K562 (cell line): Measurements from ENCODE around the gene ECD. TPM values are rescaled to one million over a fixed set of nuclear protein-coding genes. Genes with fewer than 3 reads are reported as not detected.

Experiments used
- BACH1 ChIP-seq: fragments of 200-800 bp; sonication (Bioruptor generic); IDR thresholded peaks from 2 replicates; pipeline ENCODE4 v1.6.1; 2016; ENCODE audit warnings: missing genetic modification characterization, missing compliant biosample characterization
- CBX1 ChIP-seq: sonication (generic); IDR thresholded peaks from 2 replicates; pipeline ENCODE4 v1.6.1; 2016; ENCODE audit warnings: antibody characterized with exemption, low read depth, mild to moderate bottlenecking
- HMG20B ChIP-seq: fragments of 250-450 bp; sonication (Bioruptor Pico); IDR thresholded peaks from 2 replicates; pipeline ENCODE4 v1.5.0; 2021; ENCODE audit warnings: mild to moderate bottlenecking
- LARP7 ChIP-seq: fragments of 450-650 bp; IDR thresholded peaks from 2 replicates; pipeline ENCODE4 v1.6.1; 2016
- MAFK ChIP-seq: IDR thresholded peaks from 2 replicates; pipeline ENCODE4 v1.6.1; 2011; ENCODE audit warnings: low read length, improper control_type of control experiment
- NELFE ChIP-seq: IDR thresholded peaks from 2 replicates; pipeline ENCODE4 v1.6.1; 2011; ENCODE audit warnings: mild to moderate bottlenecking; ENCODE audit not compliant: insufficient read depth, insufficient read length
- SRSF9 ChIP-seq: fragments of 200-400 bp; formaldehyde crosslinking; IDR thresholded peaks from 2 replicates; pipeline ENCODE4 v1.6.1; 2017; ENCODE audit warnings: low read depth, low read length, borderline replicate concordance
- THAP12 ChIP-seq: fragments of 250-450 bp; sonication (Bioruptor Pico); IDR thresholded peaks from 2 replicates; pipeline ENCODE4 v1.9.0; 2021; ENCODE audit warnings: mild to moderate bottlenecking, inconsistent platforms
- ZNF146 ChIP-seq: IDR thresholded peaks from one replicate; pipeline ENCODE4 v1.6.1; 2018; ENCODE audit warnings: missing compliant biosample characterization; ENCODE audit not compliant: unreplicated experiment
- ZNF507 ChIP-seq: conservative IDR thresholded peaks from 2 replicates; pipeline ENCODE4 v1.6.1; 2017; ENCODE audit warnings: missing genetic modification characterization, missing compliant biosample characterization
- polyA plus RNA-seq, 8 experiments: library from polyadenylated mRNA; depleted of rRNA in 4 of 8; stranded (reverse) in 5 of 8; unstranded in 3 of 8; fragments of >200 nt; fragmentation: Nextera tagmentation in 2 of 8; fragmentation: Illumina TruSeq in 1 of 8; extraction: Ambion mirVana in 2 of 8; extraction: Trizol in 1 of 8; gene quantifications; 2 replicates each; pipeline versions ENCODE4 v1.2.1 to v1.2.3, GENCODE V29; 2011 to 2014; ENCODE audit warnings: inconsistent platforms in 1 of 8, missing spikeins in 1 of 8
- total RNA-seq, 7 experiments: library from RNA; depleted of rRNA in 6 of 7; stranded (reverse); fragments of >200 nt in 6 of 7; fragmentation: Illumina TruSeq in 2 of 7; extraction: Trizol in 2 of 7; gene quantifications; 2 replicates each; pipeline versions ENCODE4 v1.2.1 to v1.2.3, GENCODE V29; 2011 to 2021; ENCODE audit warnings: low replicate concordance in 1 of 7
- TF ChIP-seq, protein P1 (sequence below): fragments of 250-450 bp; sonication (Bioruptor Pico); IDR thresholded peaks from 2 replicates; pipeline ENCODE4 v1.4.0; 2020; ENCODE audit warnings: mild to moderate bottlenecking, moderate library complexity

ECD gene
- total and polyA plus RNA-seq, 9 of the 15 experiments (the other 6 are each of a cell fraction or from before 2014, with no cell fraction given): 33.5 to 79.9 (median 53.2) TPM

DNA sequence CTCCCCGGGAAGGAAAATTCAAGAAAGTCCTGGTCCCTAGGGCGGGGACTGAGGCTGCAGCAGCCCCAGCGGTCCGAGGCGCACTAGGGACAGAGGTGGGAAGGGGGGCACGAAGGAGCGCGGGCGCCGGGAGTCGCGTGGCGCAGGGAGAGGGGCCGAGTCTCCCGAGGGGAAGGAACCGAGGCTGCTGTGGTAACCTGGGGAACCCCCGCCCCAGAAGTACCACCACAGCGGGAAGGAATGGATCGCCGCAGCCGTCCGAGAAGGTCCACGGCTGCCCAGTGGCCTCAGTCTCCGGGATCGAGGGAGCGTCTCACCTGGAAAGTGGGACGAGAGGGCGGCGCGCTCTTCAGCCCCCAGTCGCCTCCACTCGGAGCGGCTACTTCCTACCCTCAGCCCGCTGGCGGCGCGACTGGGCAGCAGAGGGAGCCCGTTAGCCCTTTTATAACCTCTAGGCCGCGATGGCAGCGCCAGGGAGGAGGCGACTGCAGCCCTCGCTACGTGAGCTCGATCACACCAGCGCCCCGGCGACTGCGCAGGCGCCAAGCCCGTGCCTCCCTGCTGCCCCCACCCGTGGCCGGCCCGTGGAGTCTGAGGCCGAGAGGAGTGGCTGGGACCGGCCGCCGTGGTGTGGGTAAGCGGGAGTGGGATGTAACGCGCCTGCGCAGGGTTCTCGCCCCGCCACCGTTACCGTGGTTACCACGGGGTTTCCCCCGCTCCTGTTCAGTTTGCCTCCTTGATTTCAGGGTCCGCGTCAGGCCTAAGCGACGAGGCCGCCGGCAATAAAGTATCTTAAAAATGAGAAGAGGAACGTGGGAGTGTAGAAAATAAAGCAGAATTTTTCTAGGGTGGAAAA lies 71.1 kb downstream of the ECD start, which contains the start of gene P4HA1 (continued):
- TF ChIP-seq, protein P1, sequence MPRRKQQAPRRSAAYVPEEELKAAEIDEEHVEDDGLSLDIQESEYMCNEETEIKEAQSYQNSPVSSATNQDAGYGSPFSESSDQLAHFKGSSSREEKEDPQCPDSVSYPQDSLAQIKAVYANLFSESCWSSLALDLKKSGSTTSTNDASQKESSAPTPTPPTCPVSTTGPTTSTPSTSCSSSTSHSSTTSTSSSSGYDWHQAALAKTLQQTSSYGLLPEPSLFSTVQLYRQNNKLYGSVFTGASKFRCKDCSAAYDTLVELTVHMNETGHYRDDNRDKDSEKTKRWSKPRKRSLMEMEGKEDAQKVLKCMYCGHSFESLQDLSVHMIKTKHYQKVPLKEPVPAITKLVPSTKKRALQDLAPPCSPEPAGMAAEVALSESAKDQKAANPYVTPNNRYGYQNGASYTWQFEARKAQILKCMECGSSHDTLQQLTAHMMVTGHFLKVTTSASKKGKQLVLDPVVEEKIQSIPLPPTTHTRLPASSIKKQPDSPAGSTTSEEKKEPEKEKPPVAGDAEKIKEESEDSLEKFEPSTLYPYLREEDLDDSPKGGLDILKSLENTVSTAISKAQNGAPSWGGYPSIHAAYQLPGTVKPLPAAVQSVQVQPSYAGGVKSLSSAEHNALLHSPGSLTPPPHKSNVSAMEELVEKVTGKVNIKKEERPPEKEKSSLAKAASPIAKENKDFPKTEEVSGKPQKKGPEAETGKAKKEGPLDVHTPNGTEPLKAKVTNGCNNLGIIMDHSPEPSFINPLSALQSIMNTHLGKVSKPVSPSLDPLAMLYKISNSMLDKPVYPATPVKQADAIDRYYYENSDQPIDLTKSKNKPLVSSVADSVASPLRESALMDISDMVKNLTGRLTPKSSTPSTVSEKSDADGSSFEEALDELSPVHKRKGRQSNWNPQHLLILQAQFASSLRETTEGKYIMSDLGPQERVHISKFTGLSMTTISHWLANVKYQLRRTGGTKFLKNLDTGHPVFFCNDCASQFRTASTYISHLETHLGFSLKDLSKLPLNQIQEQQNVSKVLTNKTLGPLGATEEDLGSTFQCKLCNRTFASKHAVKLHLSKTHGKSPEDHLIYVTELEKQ (CRISPR knock-in tag): 0 out of 2 replicates have a peak, but pooled peaks have one; percentile 24
- no peak for TF ChIP-seq MAFK
- TF ChIP-seq ZNF146 (CRISPR knock-in tag): no peak
- no peak for TF ChIP-seq BACH1 (tag)
- 0 out of 2 replicates have a peak, but pooled peaks have one; percentile 58 for TF ChIP-seq LARP7
- no peak for TF ChIP-seq ZNF507 (tag)
- peak; percentile 27; the same call in 1 of the 2 replicates for TF ChIP-seq HMG20B
- TF ChIP-seq NELFE: peak; percentile 86
- no peak; the same call in none of the 2 replicates for TF ChIP-seq THAP12
- TF ChIP-seq SRSF9: no peak
- TF ChIP-seq CBX1: peak; percentile 25; the same call in 1 of the 2 replicates
